HG02610 (cell line): Measurements from ENCODE around the gene NR1H2.
"Not testable (repeated sequence)": the region's sequence is repeated elsewhere in the genome, so short reads cannot be mapped to it uniquely, and the experiment has no call there.

Experiments used
- ATAC-seq: cut with Tn5 transposase; IDR thresholded peaks from one replicate; pipeline ENCODE4 v1.9.1; 2021; ENCODE audit warnings: mild to moderate bottlenecking, moderate library complexity; ENCODE audit not compliant: unreplicated experiment

NR1H2 gene

GRCh38 chr19:50377517-50377916 is 1.3 kb downstream of the NR1H2 start:
- ATAC-seq, result no peak

GRCh38 chr19:50378169-50378862 is 2.1 kb downstream of the NR1H2 start:
- no peak for ATAC-seq

DNA sequence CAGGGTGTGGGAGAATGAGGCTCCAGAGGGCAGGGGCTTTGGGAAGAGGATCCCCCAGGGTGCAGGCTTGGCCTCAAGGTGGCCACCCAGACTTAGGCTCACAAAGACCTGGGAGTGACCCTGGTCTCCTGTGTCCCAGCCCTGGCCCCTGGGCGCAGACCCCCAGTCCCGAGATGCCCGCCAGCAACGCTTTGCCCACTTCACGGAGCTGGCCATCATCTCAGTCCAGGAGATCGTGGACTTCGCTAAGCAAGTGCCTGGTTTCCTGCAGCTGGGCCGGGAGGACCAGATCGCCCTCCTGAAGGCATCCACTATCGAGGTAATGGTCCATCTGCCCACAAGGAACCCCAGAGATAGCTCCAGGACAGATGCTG is 2.6 kb downstream of the NR1H2 start:
- ATAC-seq, result no peak

DNA sequence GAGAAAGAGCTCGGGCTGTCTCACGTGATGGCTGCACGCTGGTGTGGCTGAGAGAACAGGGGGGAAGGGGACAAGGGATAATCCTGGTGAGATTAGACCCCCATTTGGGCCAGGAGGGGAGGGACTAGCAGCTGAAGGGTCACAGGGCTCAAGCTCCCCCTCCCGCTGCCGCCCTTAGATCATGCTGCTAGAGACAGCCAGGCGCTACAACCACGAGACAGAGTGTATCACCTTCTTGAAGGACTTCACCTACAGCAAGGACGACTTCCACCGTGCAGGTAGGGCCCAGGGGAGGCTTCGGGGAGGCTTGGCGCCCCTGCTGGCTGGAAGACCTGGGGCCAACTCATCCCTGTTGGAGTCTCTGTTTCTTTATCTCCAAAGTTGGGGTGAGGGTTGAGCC is 3.3 kb downstream of the NR1H2 start:
- ATAC-seq, result no peak

DNA sequence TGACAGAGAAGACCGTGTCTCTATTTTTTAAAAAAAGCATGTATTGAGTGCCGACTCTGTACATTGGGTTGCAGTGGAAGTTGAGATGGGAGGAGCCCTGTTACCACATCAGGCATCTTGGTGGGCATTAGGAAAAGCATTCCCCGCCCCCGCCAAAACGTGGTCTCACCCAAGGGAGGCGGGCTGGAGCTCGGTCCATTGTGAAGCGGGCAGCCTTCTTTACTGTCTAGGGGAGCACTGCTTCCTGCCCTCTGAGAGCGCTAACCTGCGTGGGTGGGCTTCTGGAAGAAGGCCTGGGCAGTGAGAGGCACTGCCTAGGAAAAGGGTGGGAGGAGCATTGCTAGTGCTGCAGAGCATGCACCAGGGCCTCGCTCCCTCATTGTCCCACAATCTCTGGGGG is 3.9 kb downstream of the NR1H2 start:
- no peak for ATAC-seq

GRCh38 chr19:50380751-50381151 is 4.5 kb downstream of the NR1H2 start:
- no peak for ATAC-seq

DNA sequence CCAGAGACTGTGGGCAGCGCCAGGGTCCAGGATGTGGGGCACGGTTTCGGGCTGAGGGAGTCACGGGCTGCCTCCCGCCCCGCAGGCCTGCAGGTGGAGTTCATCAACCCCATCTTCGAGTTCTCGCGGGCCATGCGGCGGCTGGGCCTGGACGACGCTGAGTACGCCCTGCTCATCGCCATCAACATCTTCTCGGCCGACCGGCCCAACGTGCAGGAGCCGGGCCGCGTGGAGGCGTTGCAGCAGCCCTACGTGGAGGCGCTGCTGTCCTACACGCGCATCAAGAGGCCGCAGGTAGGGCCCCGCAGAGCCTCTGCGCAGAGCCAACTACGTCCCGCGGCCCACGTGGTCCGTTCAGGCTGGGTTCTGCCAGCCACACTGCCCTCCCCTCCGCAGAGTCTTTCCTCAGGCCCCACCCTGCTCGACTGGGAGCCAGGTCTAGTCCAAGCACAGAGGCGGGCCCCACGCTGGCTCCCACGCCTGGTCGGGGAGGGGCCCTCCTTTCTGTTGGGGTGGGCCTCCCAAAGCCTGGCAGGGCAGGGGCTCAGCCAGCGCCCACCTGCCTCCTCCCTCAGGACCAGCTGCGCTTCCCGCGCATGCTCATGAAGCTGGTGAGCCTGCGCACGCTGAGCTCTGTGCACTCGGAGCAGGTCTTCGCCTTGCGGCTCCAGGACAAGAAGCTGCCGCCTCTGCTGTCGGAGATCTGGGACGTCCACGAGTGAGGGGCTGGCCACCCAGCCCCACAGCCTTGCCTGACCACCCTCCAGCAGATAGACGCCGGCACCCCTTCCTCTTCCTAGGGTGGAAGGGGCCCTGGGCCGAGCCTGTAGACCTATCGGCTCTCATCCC is 5.8 kb downstream of the NR1H2 start:
- no peak for ATAC-seq

DNA sequence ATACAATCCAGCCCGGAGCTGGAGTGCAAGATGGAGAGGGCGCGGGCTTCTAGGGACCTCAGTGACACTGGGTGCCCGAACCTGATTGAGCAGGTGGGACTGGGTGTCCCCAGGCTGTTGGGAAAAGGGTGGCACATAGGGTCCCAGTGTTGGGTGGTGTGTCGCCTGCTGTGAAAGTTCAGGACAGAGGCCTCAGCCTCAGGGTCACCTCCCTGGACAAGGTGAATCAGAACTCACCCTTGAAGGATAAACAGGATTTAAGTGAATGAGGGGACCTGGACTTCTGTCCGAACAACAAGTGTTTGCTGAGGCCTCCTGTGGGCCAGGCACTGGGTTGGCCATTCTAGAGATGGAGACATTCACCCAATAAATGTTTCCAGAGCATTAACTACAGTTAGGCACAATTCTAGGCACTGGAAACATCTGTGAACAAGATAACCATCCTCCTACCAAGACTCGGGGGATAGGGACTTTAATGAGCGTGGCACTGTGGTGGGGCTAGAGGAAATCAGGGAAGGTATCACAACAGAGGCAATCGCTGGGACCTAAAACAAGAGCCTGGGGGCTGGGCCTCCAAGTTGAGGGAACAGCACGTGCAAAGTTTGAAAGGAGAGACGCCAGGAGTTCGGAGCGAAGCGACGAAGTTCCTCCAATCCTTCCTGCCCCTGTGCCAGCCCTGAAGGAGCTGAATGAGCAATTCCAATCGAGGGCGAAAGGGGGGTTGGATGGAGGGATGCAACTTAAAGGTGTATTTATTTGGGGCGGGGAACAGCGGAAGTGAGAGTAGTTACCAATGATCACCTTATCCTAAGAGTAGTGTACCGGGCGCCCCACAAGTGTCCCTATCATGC is 7.0 kb downstream of the NR1H2 start:
- ATAC-seq, result no peak

DNA sequence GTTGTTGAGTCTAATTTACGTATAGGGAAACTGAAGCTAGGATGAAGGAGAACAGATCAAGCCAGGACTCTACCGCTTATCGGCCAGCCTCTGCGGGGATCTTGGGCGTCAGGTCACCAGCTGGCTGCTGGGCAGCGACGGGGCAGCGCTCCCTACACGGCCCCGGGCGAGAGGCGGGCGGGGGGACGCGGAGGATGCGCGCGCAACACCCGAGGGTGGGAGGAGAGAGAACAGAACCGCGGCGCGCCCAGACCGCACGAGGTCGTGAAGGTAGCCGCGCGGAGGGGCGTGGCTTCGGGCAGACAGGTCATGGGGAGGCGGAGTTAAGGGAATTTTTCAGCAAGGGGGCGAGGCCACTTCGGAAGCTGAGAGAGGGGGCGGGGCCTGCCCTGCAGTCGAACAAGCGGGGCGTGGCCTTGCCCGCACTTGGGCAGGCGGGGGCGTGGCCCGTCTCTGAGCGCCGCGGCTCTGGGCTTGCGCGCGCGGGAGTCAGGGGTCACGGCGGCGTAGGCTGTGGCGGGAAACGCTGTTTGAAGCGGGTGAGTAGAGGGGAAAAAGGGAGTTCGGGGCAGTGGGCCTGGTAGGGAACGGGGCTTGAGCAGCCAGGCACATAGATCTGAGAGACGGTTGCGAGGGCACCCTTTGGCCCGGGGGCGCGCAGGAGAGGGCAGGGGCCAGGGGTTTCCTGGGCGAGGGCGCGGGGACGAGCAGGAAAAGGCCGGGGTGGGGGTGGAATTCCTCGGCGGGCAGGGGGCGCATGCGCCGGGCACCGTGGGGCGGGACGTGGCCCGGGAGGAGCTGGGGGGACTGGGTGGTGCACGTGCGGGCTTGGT is 7.8 kb downstream of the NR1H2 start, which contains the start of gene POLD1:
POLD1 (plus strand) TSS at position 496 of the 833 bp plus-strand sequence. CDS start 14,505 bp downstream, outside the sequence.
- ATAC-seq, result peak; percentile 79

DNA sequence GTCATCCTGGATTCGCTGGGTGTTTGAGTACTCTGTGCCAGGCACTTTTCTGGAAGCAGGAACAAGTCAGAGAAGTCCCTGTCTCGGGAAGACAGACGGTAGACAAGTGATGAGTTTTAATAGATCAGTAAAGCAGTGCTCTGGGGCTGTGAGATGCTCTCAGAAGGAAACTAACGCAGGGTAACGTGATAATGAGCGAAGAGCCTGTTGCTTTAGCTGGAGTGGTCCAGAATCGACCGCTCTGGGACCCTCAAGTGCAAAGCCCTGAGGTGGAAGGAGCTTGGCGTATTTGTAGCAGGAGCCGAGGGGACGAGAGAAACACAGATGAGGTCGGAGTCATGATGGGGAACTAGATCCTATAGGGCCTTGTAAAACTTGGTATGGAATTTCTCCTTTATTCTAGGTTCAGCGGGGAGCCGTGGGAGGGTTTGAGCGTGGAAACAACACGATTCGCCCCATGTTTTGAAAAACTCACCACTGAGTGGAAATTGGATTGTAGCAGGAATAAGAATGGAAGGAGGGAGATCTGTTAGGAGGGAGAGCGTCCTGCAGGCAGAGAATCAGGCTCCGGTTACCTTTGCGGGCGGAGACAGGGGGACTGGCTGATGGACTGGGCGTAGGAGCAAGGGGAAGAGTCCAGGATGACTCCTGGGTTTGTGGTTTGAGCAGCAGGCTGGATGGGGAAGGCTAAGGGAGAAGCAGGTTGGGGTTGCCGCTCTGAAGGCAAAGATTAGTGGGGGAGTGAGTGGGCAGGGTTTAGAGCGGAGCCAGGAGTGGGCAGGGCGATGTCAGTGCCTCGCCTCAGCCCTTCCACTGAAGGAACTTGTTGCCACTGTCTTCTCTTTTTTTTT is 8.7 kb downstream of the NR1H2 start:
- ATAC-seq, result no peak

DNA sequence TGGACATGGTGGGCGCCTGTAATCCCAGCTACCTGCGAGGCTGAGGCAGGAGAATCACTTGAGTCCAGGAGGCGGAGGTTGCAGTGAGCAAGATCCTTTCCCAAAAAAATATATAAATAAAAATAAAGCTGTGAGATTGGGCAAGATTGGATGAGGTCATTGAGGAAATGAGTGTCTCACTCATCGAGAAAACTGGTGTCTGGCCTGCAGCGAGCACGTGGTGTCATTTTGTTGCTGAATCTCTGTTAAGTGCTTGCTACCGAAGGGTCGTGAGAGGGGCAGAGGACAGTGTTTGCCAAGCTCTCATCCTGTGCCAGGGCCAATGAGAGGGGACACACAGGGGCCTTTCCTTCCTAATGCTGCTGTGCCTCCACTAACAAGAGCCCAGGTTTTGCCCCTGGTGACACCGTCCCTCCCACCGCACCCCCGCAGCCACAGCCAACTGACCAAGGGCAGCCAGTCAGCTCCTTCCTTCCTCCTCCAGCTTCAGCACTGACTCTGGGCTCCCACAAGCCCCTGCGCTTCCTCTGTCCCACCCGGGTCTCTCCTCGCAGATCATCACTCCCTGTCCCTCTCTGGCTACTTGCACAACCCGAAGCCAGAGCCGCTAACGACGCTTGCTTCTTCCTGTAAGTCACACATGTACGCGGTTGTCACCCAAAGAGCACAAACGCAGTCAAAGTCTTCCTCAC is 11.1 kb downstream of the NR1H2 start:
- ATAC-seq, result no peak

GRCh38 chr19:50387868-50388245 is 11.6 kb downstream of the NR1H2 start:
- ATAC-seq, result no peak

- ATAC-seq, result not testable (repeated sequence)
Measured at GRCh38 chr19:50390295-50390694, 14.0 kb downstream of the NR1H2 start.

GRCh38 chr19:50390952-50391351 is 14.7 kb downstream of the NR1H2 start:
- not testable (repeated sequence) for ATAC-seq

GRCh38 chr19:50392759-50393158 is 16.5 kb downstream of the NR1H2 start:
- no peak for ATAC-seq

- ATAC-seq, result no peak
Measured at GRCh38 chr19:50393589-50393988, 17.3 kb downstream of the NR1H2 start.

- ATAC-seq, result no peak
Measured at GRCh38 chr19:50394017-50394416, 17.8 kb downstream of the NR1H2 start.

DNA sequence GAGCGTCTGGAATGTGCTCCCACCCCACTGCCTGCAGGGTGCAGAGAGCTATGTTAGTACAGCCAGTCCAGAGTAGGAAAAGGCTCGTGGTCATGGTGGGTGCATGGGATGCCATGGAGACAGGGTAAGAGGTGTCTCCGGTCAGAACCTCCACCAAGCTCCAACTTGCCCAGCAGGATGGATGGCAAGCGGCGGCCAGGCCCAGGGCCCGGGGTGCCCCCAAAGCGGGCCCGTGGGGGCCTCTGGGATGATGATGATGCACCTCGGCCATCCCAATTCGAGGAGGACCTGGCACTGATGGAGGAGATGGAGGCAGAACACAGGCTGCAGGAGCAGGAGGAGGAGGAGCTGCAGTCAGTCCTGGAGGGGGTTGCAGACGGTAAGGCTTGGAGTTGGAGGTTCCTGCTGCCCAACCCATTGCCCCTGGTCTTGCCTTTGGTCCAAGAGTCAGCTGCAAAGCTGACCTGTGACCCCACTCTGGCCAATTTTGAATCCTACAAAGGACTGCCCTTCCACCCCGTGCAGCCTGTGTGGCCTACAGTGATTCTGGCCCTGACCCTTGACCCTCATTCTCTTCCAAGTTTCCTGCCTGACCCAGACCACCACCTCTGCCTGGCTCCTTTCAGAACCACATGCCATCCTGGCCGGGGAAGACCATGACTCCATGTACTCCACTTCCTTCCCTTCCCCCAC is 22.6 kb downstream of the NR1H2 start:
- no peak for ATAC-seq
